IMR-90 (cell line): ENCODE data around the gene MRM2. TPM values are rescaled to one million over a fixed set of nuclear protein-coding genes. Genes with fewer than 3 reads are reported as not detected.

Experiments
- ATAC-seq: fragments of 200-7000 bp; cut with Tn5 transposase; 2 replicates; pipeline ENCODE4 v1.9.1; 2020; ENCODE audit warnings: low read depth, mild to moderate bottlenecking, moderate library complexity
- BruUV-seq: library from RNA; stranded (reverse); fragments of 400-500 nt; replicated peaks from 2 replicates; lab custom pipeline; 2021; lab: Mats Ljungman, UMichigan
- CTCF ChIA-PET: fragments of 300-600 bp; formaldehyde crosslinking; extraction: SDS; loops from one replicate; lab custom pipeline; 2021; ENCODE audit warnings: antibody characterized with exemption; lab: Yijun Ruan, JAX
- POLR2A ChIA-PET: fragments of 300-600 bp; sonication (Branson Sonifier 250); formaldehyde crosslinking; loops from one replicate; lab custom pipeline; 2022; ENCODE audit warnings: antibody characterized with exemption; ENCODE audit not compliant: unreplicated experiment; lab: Charles Lee
- DNase-seq: peaks from one replicate; pipeline ENCODE4 v3.0.0; 2013
- H2AFZ ChIP-seq: replicated peaks from 2 replicates; pipeline ENCODE3; 2013; ENCODE audit warnings: low read length, mild to moderate bottlenecking; ENCODE audit not compliant: poor library complexity
- H2AK5ac ChIP-seq: 2 replicates; pipeline ENCODE4 v1.6.1; 2013; ENCODE audit warnings: low read depth, low read length, inconsistent platforms
- H2AK9ac ChIP-seq: replicated peaks from 2 replicates; pipeline ENCODE3; 2013; ENCODE audit warnings: mild to moderate bottlenecking, low read depth, low read length, moderate library complexity; ENCODE audit not compliant: poor library complexity
- H2BK120ac ChIP-seq: 2 replicates; pipeline ENCODE4 v1.6.1; 2013; ENCODE audit warnings: low read depth, low read length, inconsistent platforms
- H2BK15ac ChIP-seq: 3 replicates; pipeline ENCODE4 v1.6.1; 2013; ENCODE audit warnings: low read depth, low read length, inconsistent platforms
- H2BK20ac ChIP-seq: 2 replicates; pipeline ENCODE4 v1.6.1; 2013; ENCODE audit warnings: low read depth, mild to moderate bottlenecking, inconsistent platforms, low read length, moderate library complexity
- H2BK5ac ChIP-seq: 2 replicates; pipeline ENCODE4 v1.6.1; 2013; ENCODE audit warnings: mild to moderate bottlenecking, low read depth, low read length, inconsistent platforms; ENCODE audit not compliant: poor library complexity, severe bottlenecking
- H3K14ac ChIP-seq: replicated peaks from 2 replicates; pipeline ENCODE4 v1.6.1; 2013; ENCODE audit warnings: low read depth, low read length, inconsistent platforms
- H3K18ac ChIP-seq: 2 replicates; pipeline ENCODE4 v1.6.1; 2013; ENCODE audit warnings: low read depth, low read length, control low read depth
- H3K23ac ChIP-seq: 2 replicates; pipeline ENCODE4 v1.6.1; 2013; ENCODE audit warnings: low read depth, low read length, inconsistent platforms
- H3K27ac ChIP-seq: 2 replicates; pipeline ENCODE4 v1.5.1; 2013; ENCODE audit warnings: mild to moderate bottlenecking, control low read depth, low read length; ENCODE audit not compliant: insufficient read depth
- H3K27me3 ChIP-seq: 2 replicates; pipeline ENCODE4 v1.6.1; 2013; ENCODE audit warnings: low read length; ENCODE audit not compliant: control insufficient read depth, insufficient read depth
- H3K36me3 ChIP-seq: 2 replicates; pipeline ENCODE4 v1.6.1; 2013; ENCODE audit warnings: low read length, mixed read lengths; ENCODE audit not compliant: control insufficient read depth, insufficient read depth
- H3K4ac ChIP-seq: 2 replicates; pipeline ENCODE4 v1.6.1; 2013; ENCODE audit warnings: low read depth, low read length, inconsistent platforms
- H3K4me1 ChIP-seq: 2 replicates; pipeline ENCODE4 v1.6.1; 2013; ENCODE audit warnings: low read length, mixed read lengths; ENCODE audit not compliant: control insufficient read depth, insufficient read depth
- H3K4me2 ChIP-seq: 2 replicates; pipeline ENCODE4 v1.6.1; 2013; ENCODE audit warnings: low read depth, mild to moderate bottlenecking, control low read depth, low read length, moderate library complexity
- H3K4me3 ChIP-seq: 2 replicates; pipeline ENCODE4 v1.5.1; 2013; ENCODE audit warnings: low read depth, mild to moderate bottlenecking, control low read depth, low read length, moderate library complexity; ENCODE audit not compliant: insufficient read depth
- H3K56ac ChIP-seq: 2 replicates; pipeline ENCODE4 v1.6.1; 2013; ENCODE audit warnings: low read length, inconsistent platforms; ENCODE audit not compliant: insufficient read depth; ENCODE audit errors: extremely low read depth
- H3K79me1 ChIP-seq, 2 experiments: 2 replicates each; pipeline ENCODE4 v1.6.1; 2013; ENCODE audit warnings: low read length in 2 of 2, inconsistent platforms in 1 of 2, low read depth in 1 of 2
- H3K9ac ChIP-seq: 2 replicates; pipeline ENCODE4 v1.6.1; 2013; ENCODE audit warnings: low read depth, low read length, control low read depth
- H3K9me1 ChIP-seq: 2 replicates; pipeline ENCODE4 v1.6.1; 2013; ENCODE audit warnings: low read length, inconsistent platforms; ENCODE audit not compliant: insufficient read depth
- H3K9me3 ChIP-seq: 2 replicates; pipeline ENCODE4 v1.6.1; 2013; ENCODE audit warnings: low read length; ENCODE audit not compliant: control insufficient read depth, insufficient read depth
- H4K20me1 ChIP-seq: 2 replicates; pipeline ENCODE4 v1.6.1; 2013; ENCODE audit warnings: low read length, inconsistent platforms; ENCODE audit not compliant: insufficient read depth
- H4K5ac ChIP-seq: 2 replicates; pipeline ENCODE4 v1.6.1; 2013; ENCODE audit warnings: mild to moderate bottlenecking, low read depth, low read length, control low read depth
- H4K8ac ChIP-seq, 2 experiments: 2 replicates each; pipeline ENCODE4 v1.6.1; 2013; ENCODE audit warnings: low read depth in 2 of 2, low read length in 2 of 2, control low read depth in 1 of 2, inconsistent platforms in 1 of 2
- H4K91ac ChIP-seq: 2 replicates; pipeline ENCODE4 v1.6.1; 2013; ENCODE audit warnings: low read depth, low read length, inconsistent platforms; ENCODE audit not compliant: insufficient read depth
- CHD1 ChIP-seq: IDR thresholded peaks from 2 replicates; pipeline ENCODE4 v1.6.1; 2012; ENCODE audit warnings: low read depth, low read length, improper control_type of control experiment
- FOS ChIP-seq: fragments of 150-350 bp; IDR thresholded peaks from 2 replicates; pipeline ENCODE4 v1.6.1; 2016; ENCODE audit warnings: low read depth, low read length
- MAFK ChIP-seq: IDR thresholded peaks from 2 replicates; pipeline ENCODE4 v1.6.1; 2012; ENCODE audit warnings: low read depth, low read length, improper control_type of control experiment
- MXI1 ChIP-seq: IDR thresholded peaks from 2 replicates; pipeline ENCODE4 v1.6.1; 2012; ENCODE audit warnings: low read depth, mild to moderate bottlenecking, low read length, moderate library complexity, borderline replicate concordance
- NFE2L2 ChIP-seq: fragments of 150-350 bp; IDR thresholded peaks from 2 replicates; pipeline ENCODE4 v1.6.1; 2016; ENCODE audit warnings: low read depth, mild to moderate bottlenecking, low read length
- POLR2A ChIP-seq: IDR thresholded peaks from 2 replicates; pipeline ENCODE4 v1.6.1; 2012; ENCODE audit warnings: mild to moderate bottlenecking, low read depth, low read length
- RCOR1 ChIP-seq: IDR thresholded peaks from 2 replicates; pipeline ENCODE4 v1.6.1; 2012; ENCODE audit warnings: mild to moderate bottlenecking, low read length, improper control_type of control experiment; ENCODE audit not compliant: insufficient replicate concordance
- WGBS, 2 experiments: methylation state at CpG; one replicate each; pipeline versions ENCODE4 v1.1.5 to v1.1.7; 2013; ENCODE audit warnings: missing lambda C conversion rate in 2 of 2; ENCODE audit not compliant: insufficient read length in 1 of 2; ENCODE audit errors: extremely low coverage in 2 of 2; 5-methylcytosine and 5-hydroxymethylcytosine counted together
- dilution Hi-C: fragments of 300-500 bp; cut with HindIII; formaldehyde crosslinking; loops from one replicate; pipeline ENCODE4 v1.14.3; 2018; ENCODE audit warnings: low sequenced_read_pairs; ENCODE audit not compliant: unreplicated experiment
- in situ Hi-C: fragments of 300-500 bp; cut with MboI; formaldehyde crosslinking; loops from 3 replicates; pipeline ENCODE4 v1.14.3; 2019; ENCODE audit warnings: low sequenced_read_pairs, inconsistent platforms, mixed read lengths
- intact Hi-C: fragments of 100-400 bp; cut with micrococcal nuclease; formaldehyde crosslinking; loops from 2 replicates; pipeline ENCODE4 v1.10.0; 2022
- polyA plus RNA-seq, 3 experiments: library from polyadenylated mRNA; depleted of rRNA; stranded (reverse); fragments of >200 nt; gene quantifications; 2 replicates each; pipeline ENCODE4 v1.2.3, GENCODE V29; 2012; ENCODE audit warnings: low replicate concordance in 1 of 3
- total RNA-seq: library from RNA; depleted of rRNA; stranded (reverse); fragments of >200 nt; gene quantifications from 2 replicates; pipeline ENCODE4 v1.2.3, GENCODE V29; 2012
- TF ChIP-seq, protein P1 (sequence below): fragments of 150-350 bp; IDR thresholded peaks from 2 replicates; pipeline ENCODE4 v1.6.1; 2017; ENCODE audit warnings: mild to moderate bottlenecking, antibody characterized with exemption, low read length, low read depth

Gene MRM2
- total and polyA plus RNA-seq, 2 of the 4 experiments (the other 2 are of a cell fraction): 19.1 to 23.8 TPM

DNA sequence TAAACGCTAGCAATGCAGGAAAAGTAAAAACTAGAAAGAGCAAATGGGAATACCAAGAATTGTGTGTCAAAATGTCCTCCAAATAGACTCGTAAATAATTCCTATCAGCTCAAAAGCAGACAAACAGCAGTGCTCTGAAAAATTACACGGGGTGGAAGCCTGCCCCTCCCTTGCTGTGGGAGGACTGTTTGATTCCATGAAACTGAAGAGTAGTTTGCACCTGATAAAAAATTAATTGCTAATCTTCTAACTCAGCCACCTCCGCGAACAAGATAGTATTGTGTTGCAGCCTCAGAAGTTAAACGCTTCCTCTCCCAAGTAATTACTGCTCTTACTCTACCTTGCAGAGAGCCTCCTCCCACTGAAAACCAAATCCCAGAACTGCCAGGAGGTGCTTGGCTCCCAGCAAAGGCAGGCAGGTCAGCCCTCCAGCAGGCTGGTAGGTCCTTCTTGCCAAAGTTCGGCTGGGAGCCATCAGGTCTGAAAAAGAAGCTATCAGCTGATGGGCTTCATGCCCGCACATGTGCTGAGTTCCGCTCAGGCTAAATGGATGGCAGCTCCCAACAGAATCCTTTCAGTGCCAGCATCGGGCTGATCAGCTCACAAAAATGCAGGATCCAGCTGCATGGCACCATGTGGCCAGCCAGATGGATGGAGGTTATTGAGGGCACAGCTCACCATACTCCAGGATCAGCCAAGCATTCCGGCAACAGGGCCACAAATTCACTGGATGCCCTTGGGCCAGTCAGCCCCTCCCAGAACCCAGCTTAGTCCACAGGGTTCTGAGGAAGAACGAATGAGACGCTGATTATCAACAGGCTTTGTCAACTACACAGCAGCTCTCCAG lies 46.4 kb downstream of the MRM2 start (continued):
- TF ChIP-seq MAFK: no peak

DNA sequence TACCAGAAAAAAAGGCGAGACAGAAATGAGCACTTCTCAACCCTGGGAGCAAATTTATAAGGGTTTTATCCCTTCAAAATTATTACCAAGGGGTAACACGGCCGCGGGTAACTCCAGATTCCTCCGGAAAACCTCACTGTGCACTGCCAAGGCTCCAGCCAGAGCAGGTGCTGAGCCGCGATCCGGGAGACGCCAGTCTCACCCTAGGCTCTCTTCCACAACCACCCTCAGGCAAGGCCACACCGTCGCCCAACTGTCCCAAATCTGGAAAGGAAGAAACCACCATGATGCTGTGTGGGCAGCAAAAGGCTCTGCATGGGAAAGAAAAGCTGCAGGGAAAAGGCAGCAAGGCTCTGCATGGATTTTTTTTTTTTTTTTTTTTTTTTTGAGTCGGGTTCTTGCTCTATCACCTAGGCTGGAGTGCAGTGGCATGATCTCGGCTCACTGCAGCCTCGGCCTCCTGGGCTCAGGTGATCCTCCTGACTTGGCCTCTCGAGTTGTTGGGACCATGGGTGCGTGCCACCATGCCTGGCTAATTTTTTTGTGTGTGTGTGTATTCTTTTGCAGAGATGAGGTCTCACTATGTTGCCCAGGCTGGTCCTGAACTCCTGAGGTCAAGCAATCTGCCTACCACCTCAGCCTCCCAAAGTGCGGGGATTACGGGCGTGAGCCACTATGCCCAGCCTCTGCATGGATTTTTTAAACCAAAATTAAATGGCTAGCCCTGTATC lies 48.3 kb downstream of the MRM2 start:
- no peak for ATAC-seq
- no peak overlapping the region for H3K14ac ChIP-seq
- CTCF ChIA-PET: no interaction called here

More for the DNA sequence above, 48.3 kb downstream of the MRM2 start:
- Histone ChIP-seq H3K27ac (no peak overlapping the region), H3K4me1 (no peaks in the 10 kb centered on the region), H2AFZ (no peak overlapping the region), H3K9me3 (no peaks in the 10 kb centered on the region; the same call in 1 of the 2 replicates), H3K9me1 (no peaks in the 10 kb centered on the region), H3K27me3 (no peaks in the 10 kb centered on the region), H4K8ac (no peak overlapping the region), H2BK15ac (no peak overlapping the region), H3K23ac (no peak overlapping the region), H4K5ac (no peak overlapping the region), H3K36me3 (peaks cover 16% of the 10 kb centered on the region), H2AK5ac (no peak overlapping the region), H2BK120ac (no peak overlapping the region), H2AK9ac (no peak overlapping the region), H3K4me3 (no peak overlapping the region), H3K18ac (no peak overlapping the region), H3K79me1 (peaks cover 15 to 32% of the 10 kb centered on the region in 2 experiments; a peak in 3 of 4 replicates), H3K9ac (no peak overlapping the region), H3K56ac (no peak overlapping the region), H3K4me2 (no peak overlapping the region), H2BK5ac (no peak overlapping the region), H3K4ac (no peak overlapping the region), H2BK20ac (no peak overlapping the region), H4K91ac (no peak overlapping the region), H4K20me1 (no peaks in the 10 kb centered on the region)
- intact Hi-C loops (no loop called here), in situ Hi-C loops (no loop called here), dilution Hi-C loops (no loop called here)
- WGBS, 2 experiments: 83% methylated on average over 5 of the region's 19 CpGs; no CpG with 5 or more reads in 1 of the 2 experiments
- no TSS peak for BruUV-seq
- POLR2A ChIA-PET: no interaction called here
- TF ChIP-seq RCOR1 (no peak), MAFK (no peak), MXI1 (no peak), CHD1 (no peak), FOS (no peak), POLR2A (no peak), NFE2L2 (no peak)
- TF ChIP-seq, protein P1, sequence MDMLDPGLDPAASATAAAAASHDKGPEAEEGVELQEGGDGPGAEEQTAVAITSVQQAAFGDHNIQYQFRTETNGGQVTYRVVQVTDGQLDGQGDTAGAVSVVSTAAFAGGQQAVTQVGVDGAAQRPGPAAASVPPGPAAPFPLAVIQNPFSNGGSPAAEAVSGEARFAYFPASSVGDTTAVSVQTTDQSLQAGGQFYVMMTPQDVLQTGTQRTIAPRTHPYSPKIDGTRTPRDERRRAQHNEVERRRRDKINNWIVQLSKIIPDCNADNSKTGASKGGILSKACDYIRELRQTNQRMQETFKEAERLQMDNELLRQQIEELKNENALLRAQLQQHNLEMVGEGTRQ: no peak
- DNase-seq: no peak
